Measurements from ENCODE around the gene FAM184B.
"Not testable (repeated sequence)": the region's sequence is repeated elsewhere in the genome, so short reads cannot be mapped to it uniquely, and the experiment has no call there.

Gene FAM184B

DNA sequence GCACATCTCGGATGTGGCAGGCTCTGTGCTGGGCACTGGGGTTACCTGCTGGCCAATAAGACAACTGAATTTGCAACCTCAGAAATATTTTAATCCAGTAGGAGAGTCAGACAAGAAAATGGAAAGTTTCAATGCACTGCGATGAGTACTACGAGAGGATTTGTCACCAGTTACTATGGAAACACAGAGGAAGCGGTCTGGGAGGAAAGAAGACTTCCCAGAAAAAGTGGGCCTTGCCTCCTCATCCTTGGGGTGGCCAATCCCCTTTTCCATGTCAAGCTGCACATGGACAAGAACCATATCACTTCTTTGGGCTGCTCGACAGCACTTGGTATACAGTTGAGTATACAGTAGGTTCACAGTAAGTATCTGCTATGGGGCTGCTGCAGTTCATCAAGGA lies 67.6 kb downstream of the FAM184B start:
- DNase-seq = no peak

DNA sequence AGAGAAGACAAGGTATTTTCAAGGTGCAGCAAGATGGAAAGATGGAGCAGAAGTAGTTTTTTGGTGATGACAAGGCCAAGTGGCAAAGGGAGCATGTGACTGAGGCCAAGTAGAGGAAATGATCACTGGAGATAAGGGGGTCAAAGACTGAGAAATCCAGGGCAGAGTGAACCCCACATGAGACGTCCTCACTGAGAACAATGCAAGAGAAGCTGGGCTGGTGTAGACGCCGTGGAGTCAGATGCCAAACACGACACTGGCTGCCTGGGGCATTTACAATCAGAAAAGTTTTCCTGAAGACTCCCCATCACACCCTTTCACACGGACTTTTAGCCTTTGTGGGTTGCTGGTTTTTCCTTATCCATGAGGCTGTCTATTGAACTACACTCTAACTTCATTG lies 69.3 kb downstream of the FAM184B start:
- DNase-seq = no peak

DNA sequence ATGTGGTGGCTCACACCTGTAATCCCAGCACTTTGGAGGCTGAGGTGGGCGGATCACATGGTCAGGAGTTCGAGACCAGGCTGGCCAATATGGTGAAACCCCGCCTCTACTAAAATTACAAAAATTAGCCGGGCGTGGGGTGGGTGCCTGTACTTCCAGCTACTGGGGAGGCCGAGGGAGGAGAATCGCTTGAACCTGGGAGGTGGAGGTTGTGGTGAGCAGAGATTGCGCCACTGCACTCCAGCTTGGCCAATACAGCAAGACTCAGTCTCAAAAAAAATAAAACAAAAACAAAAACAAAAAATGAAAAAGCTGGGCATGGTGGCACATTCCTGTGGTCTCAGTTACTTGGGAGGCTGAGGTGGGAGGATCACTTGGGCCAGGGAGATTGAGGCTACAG lies 70.2 kb downstream of the FAM184B start:
- not testable (repeated sequence) for DNase-seq

DNA sequence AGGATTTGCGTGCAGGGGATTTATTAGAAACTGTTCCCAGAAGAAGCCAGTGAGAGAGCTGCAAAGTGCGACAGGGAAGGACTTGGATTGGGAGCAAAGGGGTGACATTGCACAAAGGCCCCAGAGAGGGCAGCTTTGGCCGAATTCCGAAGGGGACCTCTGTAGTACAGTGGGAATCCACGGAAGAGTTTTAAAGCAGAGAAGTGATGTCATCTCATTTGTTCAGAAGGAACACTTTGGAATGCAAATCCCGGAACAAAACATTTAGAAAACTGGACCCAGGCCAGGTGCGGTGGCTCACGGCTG lies 71.7 kb downstream of the FAM184B start:
- DNase-seq = no peak

DNA sequence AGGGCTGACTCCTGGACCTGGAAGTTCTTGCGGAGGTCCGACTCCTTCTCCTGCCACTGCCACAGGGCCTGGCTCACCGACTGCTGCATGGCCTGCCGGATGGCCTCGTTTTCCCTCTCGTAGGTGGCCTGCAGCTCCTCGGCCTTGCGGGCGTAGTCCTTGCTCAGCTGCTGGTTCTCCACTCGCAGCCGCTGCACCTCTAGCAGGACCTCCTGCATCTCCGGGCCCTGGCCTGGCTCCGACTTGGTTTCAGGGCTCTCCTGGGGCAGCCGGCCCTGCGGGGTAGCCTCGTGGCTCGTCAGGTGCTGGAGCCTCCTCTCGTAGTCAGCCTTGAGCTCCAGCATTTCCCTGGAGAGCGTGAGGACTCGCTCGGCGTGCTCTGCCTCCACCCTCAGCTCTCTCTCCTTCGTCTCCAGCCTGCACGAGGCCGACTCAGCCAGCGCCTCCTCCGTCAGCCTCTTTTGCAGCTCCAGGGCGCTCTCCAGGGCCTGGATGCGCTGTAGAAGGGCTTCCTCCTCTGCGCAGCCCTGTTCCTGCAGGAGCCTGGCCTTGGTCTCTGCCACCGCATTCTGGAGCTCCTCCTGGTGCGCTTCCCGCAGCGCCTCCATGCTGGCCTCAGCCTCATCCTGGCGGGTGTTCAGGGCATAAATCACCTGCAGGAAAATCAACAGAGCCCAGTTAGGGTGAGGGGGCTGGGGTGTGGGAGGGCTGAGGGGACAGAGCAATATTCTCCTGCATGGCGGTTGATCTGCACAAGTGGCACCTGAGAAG lies 72.2 kb downstream of the FAM184B start:
- no peak for DNase-seq

DNA sequence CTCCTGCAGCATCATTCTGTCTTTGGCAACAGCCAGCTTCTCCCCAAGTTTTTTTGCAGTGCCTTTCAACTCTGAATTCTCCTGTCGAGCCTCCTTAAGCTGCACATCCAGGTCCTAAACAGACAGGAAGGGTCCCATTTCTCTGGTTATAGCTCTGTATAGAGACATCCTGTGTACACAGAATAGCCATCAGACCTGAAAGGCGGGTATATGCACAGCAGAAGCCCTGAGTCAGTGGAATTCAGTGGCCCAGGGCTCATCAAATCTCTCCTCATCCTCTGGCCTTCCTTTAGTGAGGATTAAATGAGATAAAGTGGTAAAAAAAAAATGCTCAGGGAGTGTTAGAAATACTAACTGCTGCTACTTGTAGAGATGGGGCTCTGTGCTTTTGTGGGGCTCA lies 73.8 kb downstream of the FAM184B start:
- DNase-seq = no peak

DNA sequence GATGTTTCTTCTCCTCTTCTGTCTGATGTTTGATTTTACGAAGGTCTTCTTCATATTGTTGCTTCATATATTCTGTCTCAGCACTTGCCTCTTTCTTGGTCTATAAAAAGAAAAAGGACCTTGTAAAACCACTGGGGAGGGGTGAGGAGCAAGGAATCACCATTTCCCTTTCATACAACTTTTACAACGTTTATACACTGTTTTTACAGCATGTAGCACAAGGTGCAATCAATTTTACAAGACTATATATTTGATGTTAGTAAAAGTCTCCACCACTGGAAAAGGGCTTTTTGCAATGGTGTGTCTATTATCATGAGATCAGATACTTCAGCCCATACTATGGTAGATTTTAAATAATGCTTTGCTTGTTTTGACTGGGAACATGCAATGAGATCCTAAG lies 76.3 kb downstream of the FAM184B start:
- DNase-seq = no peak

DNA sequence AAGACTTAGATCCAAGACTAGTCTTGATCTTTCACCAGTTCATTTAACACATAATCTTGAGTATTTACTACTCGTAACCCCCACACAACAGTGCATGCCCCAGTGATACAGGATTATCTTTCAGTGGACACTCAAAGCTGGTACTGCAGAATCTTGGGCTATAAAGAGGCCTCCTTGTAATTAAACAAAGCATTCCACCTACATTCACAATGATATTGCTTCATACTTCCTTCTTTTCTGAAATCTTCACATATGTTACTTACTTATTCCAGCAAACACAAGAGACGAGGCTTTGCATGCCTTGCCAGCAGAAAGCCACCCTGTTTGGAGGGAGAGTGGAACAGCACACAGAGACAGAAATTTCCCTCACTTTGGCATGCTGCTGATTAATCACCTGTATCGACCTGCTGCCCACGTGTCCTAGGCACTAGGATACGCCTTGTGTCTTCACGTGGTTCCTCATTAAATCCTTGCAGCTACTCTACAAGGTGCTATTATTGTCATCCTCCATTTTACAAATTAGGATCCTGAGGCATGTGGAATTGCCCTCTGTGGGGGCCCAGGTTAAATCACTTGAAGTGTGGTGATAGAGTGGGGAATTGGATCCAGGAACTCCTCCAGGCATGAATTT lies 77.3 kb downstream of the FAM184B start:
- no peak for DNase-seq

DNA sequence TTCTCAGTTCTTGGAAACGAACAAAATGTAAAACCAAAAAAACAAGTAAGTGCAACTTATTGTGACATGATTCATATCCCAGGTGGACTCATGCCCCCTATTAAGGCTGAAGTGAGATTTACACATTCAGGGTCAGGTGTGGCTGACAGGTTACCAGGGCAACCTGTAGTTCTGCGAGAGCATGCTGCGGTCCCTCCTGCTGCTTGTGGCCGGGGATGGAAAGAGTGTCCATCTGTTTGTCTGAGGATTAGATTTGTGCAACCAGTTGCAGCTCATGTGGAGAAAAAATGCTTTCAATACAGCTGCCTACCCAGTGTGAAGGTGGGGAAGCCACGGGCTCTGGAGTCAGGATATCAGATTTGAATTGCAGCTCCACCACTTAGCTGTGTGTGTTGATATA lies 78.8 kb downstream of the FAM184B start:
- DNase-seq = no peak

DNA sequence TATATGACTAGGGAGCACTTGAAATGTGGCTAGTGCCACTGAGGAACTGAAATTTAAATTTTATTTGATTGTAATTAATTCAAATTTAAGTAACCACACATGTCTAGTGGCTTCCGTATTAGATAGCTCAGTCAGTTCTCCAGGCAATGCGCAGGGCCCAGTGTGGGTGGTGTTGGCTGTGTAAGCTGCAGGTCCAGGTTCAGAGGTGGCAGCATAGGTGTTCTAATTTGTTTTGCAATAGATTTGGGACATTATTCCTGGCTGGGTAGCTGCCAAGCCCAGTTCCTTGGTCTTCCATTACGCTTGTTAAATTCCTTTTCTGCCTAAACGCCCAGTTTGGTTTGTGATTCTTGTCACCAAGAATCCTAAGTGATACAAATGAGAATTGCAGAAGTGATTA lies 79.5 kb downstream of the FAM184B start:
- no peak for DNase-seq

DNA sequence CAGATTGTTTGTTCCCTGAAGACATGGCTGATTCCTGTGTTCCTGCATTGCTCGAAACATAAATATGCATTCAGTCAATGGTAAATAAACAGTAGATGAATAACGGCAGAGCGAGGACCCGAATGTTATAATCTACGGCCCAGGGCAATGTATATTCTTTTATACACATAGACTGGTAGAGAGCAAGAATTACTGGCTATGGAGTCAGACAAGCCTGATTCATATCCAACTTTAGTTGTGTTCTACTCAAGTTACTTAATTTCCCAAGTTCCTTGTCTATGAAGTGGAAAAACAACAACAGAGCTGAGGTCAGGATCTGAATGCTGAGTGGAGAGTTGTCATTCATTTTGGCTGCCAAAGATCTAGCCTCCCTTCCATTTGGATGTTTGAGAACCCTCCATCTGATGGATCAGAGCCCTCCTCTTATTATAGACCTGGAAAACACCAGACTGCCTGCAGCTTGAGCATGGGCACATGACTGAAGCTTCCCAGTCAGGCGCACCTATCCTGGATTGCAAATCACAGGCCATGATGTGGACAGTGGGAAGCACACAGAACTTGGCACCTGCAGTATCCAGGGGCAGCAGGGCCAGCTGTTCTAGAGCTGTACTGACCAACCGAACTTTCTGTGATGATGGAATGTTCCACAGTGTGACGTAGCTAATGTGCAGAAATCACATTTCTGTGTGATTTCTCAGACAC lies 80.1 kb downstream of the FAM184B start:
- no peak for DNase-seq

DNA sequence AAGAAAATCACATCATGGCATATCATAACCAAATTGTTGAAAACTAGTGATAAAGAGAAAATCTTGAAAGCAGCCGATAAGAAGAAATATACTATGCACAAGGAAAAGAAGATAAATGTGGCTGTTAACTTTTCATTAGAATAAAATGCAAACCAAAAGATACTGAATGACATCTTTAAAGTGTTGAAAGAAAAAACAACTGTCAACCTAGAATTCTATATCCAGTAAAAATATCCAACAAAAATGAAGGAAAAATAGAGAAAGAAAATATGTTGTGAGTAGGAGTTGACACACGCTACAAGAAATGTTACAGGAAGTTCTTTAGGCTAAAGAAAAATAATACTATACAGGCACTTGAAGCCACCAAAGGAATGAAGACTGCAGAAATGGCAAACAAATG lies 82.0 kb downstream of the FAM184B start:
- no peak for DNase-seq

DNA sequence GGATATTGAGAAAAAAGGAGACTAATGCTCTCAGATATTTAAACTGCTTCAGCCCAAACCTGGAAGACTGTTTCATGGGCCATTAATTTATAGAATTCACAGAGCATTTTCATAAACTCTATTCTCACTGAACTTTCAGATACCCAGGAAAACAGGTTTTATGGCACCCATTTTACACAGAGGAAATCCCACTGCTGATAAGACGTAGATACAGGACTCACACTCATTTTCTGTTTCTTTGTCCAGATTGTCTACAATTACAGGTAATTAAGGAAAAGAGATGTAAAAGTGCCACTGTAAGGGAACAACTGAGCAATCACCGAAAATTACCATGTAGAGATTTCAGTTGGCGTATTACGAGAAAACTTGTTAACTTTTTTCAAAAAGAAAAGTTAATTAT lies 83.3 kb downstream of the FAM184B start:
- DNase-seq = no peak

DNA sequence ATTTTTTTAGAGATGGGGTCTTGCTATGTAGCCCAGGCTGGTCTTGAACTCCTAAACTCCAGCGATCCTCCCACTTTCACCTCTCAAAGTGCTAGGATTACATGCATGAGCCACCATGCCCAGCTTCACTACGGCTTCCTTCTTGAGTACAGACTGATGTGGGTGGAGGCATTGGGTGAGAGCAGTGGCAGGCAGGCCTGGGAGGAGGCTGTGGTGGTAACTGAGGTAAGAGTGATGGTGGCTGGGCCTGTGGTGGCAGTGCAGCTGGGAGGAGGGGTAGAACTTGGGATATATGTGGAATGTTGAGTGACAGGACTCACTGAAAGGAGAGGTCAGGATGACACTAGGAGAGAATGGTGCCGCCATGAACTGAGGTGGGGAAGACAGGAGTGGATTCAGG lies 86.1 kb downstream of the FAM184B start:
- DNase-seq = no peak

DNA sequence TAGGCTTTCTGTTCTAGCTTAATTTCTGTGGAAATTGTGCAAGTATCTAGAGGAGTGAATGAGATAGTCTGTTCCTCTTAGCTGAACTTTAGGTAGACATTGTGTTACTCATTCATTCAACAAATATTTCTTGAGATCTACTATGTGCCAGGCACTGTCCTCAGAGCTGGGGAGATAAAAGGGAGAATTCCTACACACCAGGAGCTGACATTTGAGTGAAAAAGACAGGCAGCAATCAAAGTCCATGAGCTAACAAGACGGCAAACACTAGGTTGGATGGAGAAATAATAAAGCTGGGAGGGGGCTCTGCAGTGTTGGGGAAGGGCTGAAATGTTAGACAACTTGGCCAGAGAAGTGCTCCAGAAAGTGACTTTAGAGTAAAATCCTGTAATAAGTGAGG lies 86.9 kb downstream of the FAM184B start:
- DNase-seq = no peak

DNA sequence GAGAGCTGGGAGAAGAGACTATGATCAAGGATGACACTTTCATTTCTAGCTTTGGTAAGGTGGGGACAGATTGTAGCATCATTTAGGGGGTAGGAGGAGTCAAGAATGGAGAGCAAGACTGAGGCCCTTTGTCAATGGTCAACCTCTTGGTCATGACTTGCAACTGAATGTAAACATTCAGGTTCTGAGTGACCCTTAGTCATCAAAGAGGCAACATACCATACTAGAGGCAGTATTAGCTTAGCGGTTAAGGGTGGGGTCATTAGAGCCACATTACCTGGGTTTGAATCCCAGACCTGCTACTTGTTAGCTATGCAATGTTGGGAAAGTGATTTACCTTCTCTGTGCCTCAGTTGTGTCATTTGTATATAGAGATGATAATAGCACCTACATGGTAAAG lies 90.5 kb downstream of the FAM184B start:
- DNase-seq = no peak

DNA sequence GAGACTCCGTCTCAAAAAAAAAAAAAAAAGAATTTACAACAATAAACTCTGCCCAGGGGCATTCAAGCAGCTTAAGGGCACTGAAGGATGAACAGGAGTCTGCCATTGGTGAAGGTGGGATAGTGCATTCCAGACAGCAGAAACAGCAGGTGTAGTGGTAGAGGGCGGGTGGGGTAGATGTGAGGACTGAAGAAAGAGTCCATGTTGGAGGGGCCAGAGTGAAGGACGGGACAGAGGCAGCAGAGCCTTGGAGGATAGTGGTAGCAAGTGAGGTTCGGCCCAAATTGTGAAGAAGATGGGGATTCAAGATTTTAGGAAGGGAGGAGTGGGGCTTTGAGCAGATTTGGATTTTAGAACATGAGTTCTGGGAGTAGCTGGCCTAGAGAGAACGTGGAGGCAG lies 91.3 kb downstream of the FAM184B start:
- DNase-seq = no peak

DNA sequence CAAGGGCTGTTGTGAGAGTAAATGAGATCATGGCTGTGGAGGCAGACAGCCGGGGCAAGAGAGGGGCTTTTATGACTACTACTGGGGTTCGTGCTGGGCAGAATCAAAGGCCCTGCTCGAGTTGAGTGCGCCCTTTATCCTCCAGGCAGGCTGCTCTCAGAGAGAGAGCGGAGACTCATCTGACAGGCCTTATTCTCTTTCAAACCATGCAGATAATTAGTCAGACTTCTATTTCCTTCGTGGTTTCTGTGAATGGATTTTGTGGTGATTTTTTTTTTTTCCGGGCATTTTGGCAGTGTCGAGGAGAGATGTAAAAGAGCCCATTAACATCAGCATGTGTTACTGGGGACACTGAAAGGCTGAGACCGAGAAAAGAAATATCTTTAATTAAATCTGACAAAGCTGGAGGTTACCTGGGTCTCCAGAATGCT lies 93.4 kb downstream of the FAM184B start:
- no peak for DNase-seq

DNA sequence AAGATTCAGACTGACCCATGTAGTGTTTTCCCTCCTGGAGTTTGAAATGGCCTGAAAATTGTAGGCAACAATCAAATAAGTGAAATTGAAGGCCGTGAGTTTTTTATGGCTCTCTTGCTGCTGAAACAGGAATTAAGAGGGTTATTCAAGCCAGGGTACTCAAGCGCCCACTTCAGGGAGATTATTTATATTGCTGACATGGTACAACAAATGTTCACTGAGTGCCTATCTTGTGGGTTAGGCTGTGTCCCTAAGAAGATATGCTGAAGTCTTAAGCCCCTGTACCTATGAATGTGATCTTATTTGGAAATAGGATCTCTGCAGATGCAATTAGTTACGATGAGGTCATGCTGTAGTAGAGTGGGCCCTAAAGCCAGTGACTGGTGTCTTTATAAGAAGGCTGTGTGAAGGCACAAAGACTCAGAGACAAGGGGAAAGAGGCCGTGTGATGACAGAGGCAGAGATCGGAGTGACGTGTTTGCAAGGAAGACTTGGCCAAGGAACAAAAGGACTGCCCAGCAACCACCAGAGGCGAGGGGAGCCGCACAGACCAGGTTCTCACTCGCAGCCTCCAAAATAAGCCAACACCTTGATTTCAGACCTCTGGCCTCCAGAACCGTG lies 94.1 kb downstream of the FAM184B start:
- DNase-seq = no peak

DNA sequence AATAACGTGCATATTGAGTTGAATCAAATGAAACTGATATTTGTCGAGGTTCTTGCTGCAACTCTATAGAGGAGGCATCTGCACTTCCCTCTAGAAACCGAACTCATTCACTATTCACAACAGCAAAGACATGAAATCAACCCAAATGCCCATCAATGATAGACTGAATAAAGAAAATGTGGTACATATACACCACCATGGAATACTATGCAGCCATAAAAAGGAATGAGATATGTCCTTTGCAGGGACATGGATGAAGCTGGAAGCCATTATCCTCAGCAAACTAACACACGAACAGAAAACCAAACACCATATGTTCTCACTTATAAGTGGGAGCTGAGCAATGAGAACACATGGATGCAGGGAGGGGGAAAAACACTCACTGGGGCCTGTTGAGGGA lies 96.8 kb downstream of the FAM184B start:
- not testable (repeated sequence) for DNase-seq

DNA sequence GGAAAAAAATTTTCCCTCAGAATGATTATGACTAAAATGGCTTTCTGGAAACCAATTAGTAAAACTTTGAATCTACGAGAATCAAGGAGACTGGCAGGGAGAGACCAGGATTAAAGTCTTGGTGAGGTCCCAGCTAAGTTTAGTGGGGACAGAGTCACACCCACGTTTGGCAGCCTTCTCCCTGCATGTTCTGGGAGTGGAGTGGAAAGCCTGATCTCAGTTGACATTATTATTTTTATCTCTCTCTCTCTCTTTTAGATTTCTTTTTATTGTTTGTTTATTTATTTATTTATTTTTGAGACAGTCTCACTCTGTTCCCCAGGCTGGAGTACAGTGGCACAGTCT lies 99.2 kb downstream of the FAM184B start:
- DNase-seq = no peak

DNA sequence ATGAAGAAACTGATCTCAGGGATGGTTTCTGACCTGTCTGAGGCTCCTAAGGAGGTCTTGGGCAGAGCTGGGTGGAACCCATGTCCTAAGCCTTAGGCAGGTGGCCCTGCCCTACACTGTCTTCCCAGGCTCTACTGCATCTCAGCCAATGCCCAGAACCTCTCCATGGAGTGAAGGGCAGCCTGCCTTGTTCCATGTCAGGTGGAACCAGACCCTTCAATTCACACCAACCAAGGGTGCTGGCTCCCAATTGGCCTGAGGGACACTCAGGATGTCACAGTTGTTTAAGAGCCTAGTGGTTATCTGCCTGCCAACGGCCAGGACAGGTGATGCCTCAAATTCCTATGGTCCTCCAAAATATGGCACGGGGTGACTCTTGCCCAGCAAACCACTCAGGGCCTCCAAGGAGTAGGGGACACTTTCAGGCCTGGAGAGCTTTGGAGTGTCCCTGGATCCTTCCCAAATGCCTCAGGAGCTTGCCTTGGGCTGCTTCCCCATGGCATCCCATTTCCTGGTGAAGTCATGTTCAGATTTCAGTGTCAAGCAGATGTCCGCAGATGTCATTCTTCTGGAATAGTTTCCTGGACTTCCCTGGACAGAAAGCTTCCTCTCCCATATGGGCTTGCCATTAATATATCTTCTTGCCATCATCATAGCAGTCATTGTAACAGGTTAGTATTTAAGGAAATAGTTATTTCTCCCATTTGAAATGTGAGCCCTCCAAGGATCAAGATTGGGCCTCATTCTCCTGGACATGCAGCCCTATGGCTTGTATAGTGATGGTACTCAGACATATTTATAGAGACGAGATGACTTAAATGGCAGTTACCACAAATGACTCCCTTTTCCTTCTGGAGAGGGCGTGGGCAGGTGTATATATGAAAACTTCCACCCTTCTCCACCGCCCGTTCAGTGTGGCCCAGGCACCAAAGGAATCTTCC lies 99.9 kb downstream of the FAM184B start:
- DNase-seq = no peak

All from hippocampal formation (tissue), 2 donors.